Stimulated activated CD8-positive, alpha-beta memory T cell treated with anti-CD3 and anti-CD28 coated beads, Interleukin-7, amount 100 ng/mL, for 1 hour (primary cell): ENCODE results near the gene CNTNAP5.

Experiments used
- DNase-seq, 2 donors: peaks; one replicate each; pipeline ENCODE4 v3.0.0-alpha.2; 2020; ENCODE audit warnings: low read depth in 2 of 2

CNTNAP5 gene

GRCh38 chr2:124610141-124610540, 585.1 kb downstream of the CNTNAP5 start:
- DNase-seq = no peak

- DNase-seq = no peak
Measured at GRCh38 chr2:124610866-124611265, 585.8 kb downstream of the CNTNAP5 start.

GRCh38 chr2:124623560-124623959, 598.5 kb downstream of the CNTNAP5 start:
- DNase-seq = no peak

GRCh38 chr2:124625561-124625960, 600.5 kb downstream of the CNTNAP5 start:
- DNase-seq = no peak

GRCh38 chr2:124626993-124627392, 601.9 kb downstream of the CNTNAP5 start:
- no peak for DNase-seq

- DNase-seq = no peak
Measured at GRCh38 chr2:124633812-124634211, 608.7 kb downstream of the CNTNAP5 start.

- no peak for DNase-seq
Measured at GRCh38 chr2:124639524-124639923, 614.4 kb downstream of the CNTNAP5 start.

- no peak for DNase-seq
Measured at GRCh38 chr2:124640221-124640750, 615.2 kb downstream of the CNTNAP5 start.

- no peak for DNase-seq
Measured at GRCh38 chr2:124646166-124646815, 621.2 kb downstream of the CNTNAP5 start.

GRCh38 chr2:124647245-124647644, 622.2 kb downstream of the CNTNAP5 start:
- DNase-seq = no peak

- DNase-seq = no peak
Measured at GRCh38 chr2:124647663-124648062, 622.6 kb downstream of the CNTNAP5 start.

GRCh38 chr2:124649001-124649400, 623.9 kb downstream of the CNTNAP5 start:
- no peak for DNase-seq

- no peak for DNase-seq
Measured at GRCh38 chr2:124652099-124652498, 627.0 kb downstream of the CNTNAP5 start.

GRCh38 chr2:124658373-124658772, 633.3 kb downstream of the CNTNAP5 start:
- no peak for DNase-seq

- no peak for DNase-seq
Measured at GRCh38 chr2:124661558-124661957, 636.5 kb downstream of the CNTNAP5 start.

GRCh38 chr2:124662946-124663644, 638.0 kb downstream of the CNTNAP5 start:
- DNase-seq = no peak

- no peak for DNase-seq
Measured at GRCh38 chr2:124663645-124663997, 638.5 kb downstream of the CNTNAP5 start.

GRCh38 chr2:124664363-124664762, 639.3 kb downstream of the CNTNAP5 start:
- no peak for DNase-seq

- no peak for DNase-seq
Measured at GRCh38 chr2:124666976-124667375, 641.9 kb downstream of the CNTNAP5 start.

- DNase-seq = no peak
Measured at GRCh38 chr2:124668161-124668560, 643.1 kb downstream of the CNTNAP5 start.

GRCh38 chr2:124670187-124670586, 645.1 kb downstream of the CNTNAP5 start:
- no peak for DNase-seq

GRCh38 chr2:124678043-124678442, 653.0 kb downstream of the CNTNAP5 start:
- no peak for DNase-seq
